H1 (cell line): ENCODE results near the gene KCNG3. TPM values are rescaled to one million over a fixed set of nuclear protein-coding genes. Genes with fewer than 3 reads are reported as not detected.

ENCODE experiments used
- CTCF ChIA-PET: fragments of 300-600 bp; sonication (Branson Sonifier 250); formaldehyde crosslinking; loops from one replicate; lab custom pipeline; 2021; ENCODE audit not compliant: partially characterized antibody; lab: Charles Lee
- POLR2A ChIA-PET: fragments of 300-600 bp; sonication (Branson Sonifier 250); formaldehyde crosslinking; loops from one replicate; lab custom pipeline; 2021; ENCODE audit warnings: inconsistent platforms; ENCODE audit not compliant: partially characterized antibody; lab: Charles Lee
- DNase-seq, 2 experiments: peaks; one replicate each; pipeline versions ENCODE4 v3.0.0 to v3.0.0-alpha.2; 2010 to 2022; ENCODE audit warnings: low spot score in 2 of 2, low read depth in 1 of 2, mixed read lengths in 1 of 2
- FAIRE-seq: peaks from 2 replicates; lab custom pipeline; 2011; peaks lifted over from hg19 to GRCh38; lab: Jason Lieb, UNC
- H2AFZ ChIP-seq: 2 replicates; pipeline ENCODE4 v1.8.1; 2012; ENCODE audit warnings: low read length, inconsistent platforms
- H2AK5ac ChIP-seq: 2 replicates; pipeline ENCODE4 v1.6.1; 2013; ENCODE audit warnings: low read depth, low read length
- H2BK120ac ChIP-seq: replicated peaks from 2 replicates; pipeline ENCODE3; 2013; ENCODE audit warnings: low read depth, low read length, inconsistent platforms
- H2BK12ac ChIP-seq: 2 replicates; pipeline ENCODE4 v1.6.1; 2013; ENCODE audit warnings: low read depth, low read length
- H2BK15ac ChIP-seq: 2 replicates; pipeline ENCODE4 v1.6.1; 2013; ENCODE audit warnings: low read length
- H2BK20ac ChIP-seq: 2 replicates; pipeline ENCODE4 v1.6.1; 2013; ENCODE audit warnings: low read length
- H2BK5ac ChIP-seq: 2 replicates; pipeline ENCODE4 v1.6.1; 2013; ENCODE audit warnings: low read depth, low read length
- H3K14ac ChIP-seq: 2 replicates; pipeline ENCODE4 v1.6.1; 2013; ENCODE audit warnings: inconsistent platforms; ENCODE audit not compliant: insufficient read length
- H3K18ac ChIP-seq: 2 replicates; pipeline ENCODE4 v1.6.1; 2013; ENCODE audit warnings: low read length; ENCODE audit errors: extremely low read depth
- H3K23ac ChIP-seq: 2 replicates; pipeline ENCODE4 v1.6.1; 2013; ENCODE audit warnings: inconsistent platforms; ENCODE audit not compliant: insufficient read length
- H3K23me2 ChIP-seq: 2 replicates; pipeline ENCODE4 v1.6.1; 2013; ENCODE audit warnings: low read depth, low read length
- H3K27ac ChIP-seq: 2 replicates; pipeline ENCODE4 v1.6.1; 2011; ENCODE audit warnings: low read depth, low read length, inconsistent platforms
- H3K27me3 ChIP-seq, 4 experiments: replicated peaks in 1 of 4; 1 replicate in 1 of 4; 2 replicates in 3 of 4; pipeline versions ENCODE4 v1.6.1 to v1.8.1; 2011 to 2013; ENCODE audit warnings: low read length in 3 of 4, mild to moderate bottlenecking in 3 of 4, inconsistent platforms in 2 of 4, mixed read lengths in 2 of 4, moderate library complexity in 1 of 4; ENCODE audit not compliant: control insufficient read depth in 3 of 4, insufficient read depth in 3 of 4; ENCODE audit errors: extremely low read depth in 1 of 4
- H3K36me3 ChIP-seq, 4 experiments: 2 replicates each; pipeline versions ENCODE4 v1.6.1 to v1.8.1; 2011 to 2013; ENCODE audit warnings: mild to moderate bottlenecking in 4 of 4, low read length in 3 of 4, moderate library complexity in 2 of 4, control low read depth in 1 of 4, inconsistent platforms in 1 of 4; ENCODE audit not compliant: insufficient read depth in 4 of 4, control insufficient read depth in 2 of 4
- H3K4ac ChIP-seq: replicated peaks from 2 replicates; pipeline ENCODE3; 2013; ENCODE audit warnings: low read length, low read depth, mixed read lengths, inconsistent platforms; ENCODE audit not compliant: insufficient read length
- H3K4me1 ChIP-seq, 4 experiments: replicated peaks in 1 of 4; 1 replicate in 1 of 4; 2 replicates in 3 of 4; pipeline versions ENCODE4 v1.6.1 to v1.8.1; 2011 to 2013; ENCODE audit warnings: low read length in 3 of 4, inconsistent platforms in 2 of 4, mixed read lengths in 1 of 4; ENCODE audit not compliant: insufficient read depth in 4 of 4, control insufficient read depth in 3 of 4
- H3K4me2 ChIP-seq, 2 experiments: 2 replicates each; pipeline versions ENCODE4 v1.6.1 to v1.8.1; 2011 to 2013; ENCODE audit warnings: low read depth in 2 of 2, low read length in 2 of 2, control low read depth in 1 of 2, inconsistent platforms in 1 of 2, mild to moderate bottlenecking in 1 of 2; ENCODE audit not compliant: insufficient read depth in 1 of 2
- H3K4me3 ChIP-seq, 4 experiments: fragments of 200-600, 300-600 bp in 1 of 4; sonication (generic), shearing (Covaris generic), sonication (Bioruptor Twin) in 1 of 4; 2 replicates each; pipeline versions ENCODE4 v1.5.1 to v1.8.1; 2011 to 2016; ENCODE audit warnings: low read length in 4 of 4, low read depth in 3 of 4, control low read depth in 2 of 4, inconsistent platforms in 2 of 4, mild to moderate bottlenecking in 2 of 4, mixed read lengths in 1 of 4, moderate library complexity in 1 of 4; ENCODE audit not compliant: insufficient read depth in 2 of 4; ENCODE audit errors: extremely low read depth in 1 of 4
- H3K56ac ChIP-seq: replicated peaks from 2 replicates; pipeline ENCODE3; 2013; ENCODE audit warnings: low read depth, mild to moderate bottlenecking, mixed read lengths, low read length, inconsistent platforms; ENCODE audit not compliant: insufficient read length
- H3K79me1 ChIP-seq: 2 replicates; pipeline ENCODE4 v1.6.1; 2013; ENCODE audit warnings: low read depth, low read length, control low read depth
- H3K79me2 ChIP-seq, 2 experiments: 2 replicates each; pipeline versions ENCODE4 v1.6.1 to v1.8.1; 2012 to 2013; ENCODE audit warnings: low read length in 2 of 2, mild to moderate bottlenecking in 2 of 2, inconsistent platforms in 1 of 2; ENCODE audit not compliant: insufficient read depth in 2 of 2, control insufficient read depth in 1 of 2
- H3K9ac ChIP-seq, 4 experiments: replicated peaks in 1 of 4; 1 replicate in 1 of 4; 2 replicates in 3 of 4; pipeline versions ENCODE4 v1.6.1 to v1.8.1; 2011 to 2013; ENCODE audit warnings: low read depth in 3 of 4, low read length in 3 of 4, control low read depth in 2 of 4, mild to moderate bottlenecking in 2 of 4, moderate library complexity in 2 of 4, inconsistent platforms in 1 of 4; ENCODE audit errors: extremely low read depth in 1 of 4
- H3K9me3 ChIP-seq, 2 experiments: 2 replicates each; pipeline versions ENCODE4 v1.6.1 to v1.8.1; 2012 to 2013; ENCODE audit warnings: mild to moderate bottlenecking in 2 of 2, moderate library complexity in 2 of 2, control low read depth in 1 of 2, inconsistent platforms in 1 of 2, low read depth in 1 of 2, low read length in 1 of 2, mixed read lengths in 1 of 2; ENCODE audit not compliant: insufficient read depth in 2 of 2
- H4K20me1 ChIP-seq, 2 experiments: replicated peaks in 1 of 2; 2 replicates each; pipeline versions ENCODE3 to v1.8.1; 2011 to 2013; ENCODE audit warnings: inconsistent platforms in 2 of 2, low read length in 2 of 2, mild to moderate bottlenecking in 1 of 2; ENCODE audit not compliant: insufficient read depth in 2 of 2, control insufficient read depth in 1 of 2
- H4K5ac ChIP-seq: 2 replicates; pipeline ENCODE4 v1.6.1; 2013; ENCODE audit warnings: low read length, low read depth, mixed read lengths, inconsistent platforms; ENCODE audit not compliant: insufficient read length
- H4K8ac ChIP-seq: 2 replicates; pipeline ENCODE4 v1.8.0; 2013; ENCODE audit warnings: mild to moderate bottlenecking, moderate library complexity, low read length, inconsistent platforms; ENCODE audit not compliant: insufficient read depth; ENCODE audit errors: extremely low read depth
- H4K91ac ChIP-seq: replicated peaks from 2 replicates; pipeline ENCODE3; 2013; ENCODE audit warnings: low read length, mixed read lengths, inconsistent platforms; ENCODE audit not compliant: insufficient read length
- CEBPB ChIP-seq: IDR thresholded peaks from 2 replicates; pipeline ENCODE4 v1.6.1; 2012; ENCODE audit warnings: low read depth, low read length
- MAX ChIP-seq: IDR thresholded peaks from 2 replicates; pipeline ENCODE4 v1.6.1; 2012; ENCODE audit warnings: inconsistent platforms
- WGBS, 2 experiments: shearing (Covaris generic) in 1 of 2; methylation state at CpG; one replicate each; pipeline versions ENCODE4 v1.1.6 to v1.1.7; 2013 to 2015; ENCODE audit warnings: low lambda C conversion rate in 2 of 2, mixed read lengths in 2 of 2, inconsistent platforms in 1 of 2, low coverage in 1 of 2, missing lambda C conversion rate in 1 of 2; ENCODE audit not compliant: insufficient replicate concordance in 2 of 2, insufficient coverage in 1 of 2, insufficient read length in 1 of 2; ENCODE audit errors: extremely low coverage in 1 of 2, missing lambda C conversion rate in 1 of 2; 5-methylcytosine and 5-hydroxymethylcytosine counted together
- polyA plus RNA-seq, 7 experiments: library from polyadenylated mRNA; depleted of rRNA in 3 of 7; stranded (reverse) in 5 of 7; unstranded in 2 of 7; fragments of >200 nt in 5 of 7; fragments of 200-250 nt in 2 of 7; gene quantifications; 1 replicate in 5 of 7; 2 replicates in 1 of 7; 4 replicates in 1 of 7; pipeline versions ENCODE4 v1.2.1 to v1.2.3, GENCODE V29; 2011 to 2013; ENCODE audit warnings: missing spikeins in 2 of 7, mixed read lengths in 2 of 7
- total RNA-seq: library from RNA; stranded (reverse); fragmentation: NEBNext Ultra II Directional; extraction: Animal tissue kit (Norgen Biotek cat#: 25700); gene quantifications from 2 replicates; pipeline ENCODE4 v1.2.1, GENCODE V29; 2021

Gene KCNG3
- total and polyA plus RNA-seq, 2 of the 8 experiments (the other 6 are each of a cell fraction or from before 2014, with no cell fraction given), result 8.1 to 21.3 TPM

DNA sequence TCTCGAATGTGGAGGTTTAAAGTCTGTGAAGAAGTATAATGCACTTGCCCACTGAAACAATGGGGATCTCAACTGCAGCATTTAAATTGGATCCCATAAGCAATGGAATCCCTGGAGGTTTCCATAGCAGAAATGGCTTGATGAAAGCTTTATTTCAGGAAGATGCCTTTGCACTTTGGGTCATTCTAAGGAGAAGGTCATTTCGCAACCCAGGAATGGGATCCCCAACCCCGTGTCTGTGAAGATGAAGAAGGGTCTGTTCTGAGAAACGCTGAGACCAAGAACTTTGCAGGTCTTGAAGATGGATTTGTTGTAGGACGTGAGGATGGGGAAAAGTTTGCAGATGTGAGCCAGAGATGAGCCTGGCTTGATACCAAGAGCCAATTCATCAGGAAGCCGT is 1.8 kb upstream of the KCNG3 start:
- Histone ChIP-seq H3K9me3 (no peaks in the 10 kb centered on the region), H4K8ac (no peak overlapping the region), H3K79me2 (peaks cover 21 to 38% of the 10 kb centered on the region in 2 experiments), H2BK12ac (peak overlapping the region; percentile 72), H2BK20ac (peak overlapping the region; percentile 88)
- no peak for DNase-seq
- TF ChIP-seq MAX (no peak), CEBPB (peak; percentile 79)
- TF ChIP-seq, all 59 proteins: peak for 1
- Histone ChIP-seq H4K5ac (peak overlapping the region; percentile 82), H2AFZ (no peak overlapping the region), H2BK120ac (no peak overlapping the region), H3K4me2 (peak overlapping the region; percentile 71 to 93), H2BK15ac (no peak overlapping the region), H3K23ac (no peak overlapping the region), H3K23me2 (peaks cover 32% of the 10 kb centered on the region), H4K91ac (peak overlapping the region; percentile 6), H3K79me1 (no peaks in the 10 kb centered on the region), H3K36me3 (peaks cover 0 to 21% (median 0%) of the 10 kb centered on the region in 4 experiments; a peak in 2 of 8 replicates), H3K4me3 (peak overlapping the region; percentile 5 to 93 (median 79); a peak in 6 of 8 replicates), H2BK5ac (peak overlapping the region; percentile 63; the same call in 1 of the 2 replicates), H3K14ac (no peak overlapping the region), H3K27ac (no peak overlapping the region), H3K4ac (no peak overlapping the region), H3K18ac (peak overlapping the region; percentile 39; the same call in 1 of the 2 replicates), H3K9ac (no peak overlapping the region), H3K27me3 (no peaks in the 10 kb centered on the region; a peak in 1 of 7 replicates), H3K56ac (no peak overlapping the region), H4K20me1 (peaks cover 7 to 14% of the 10 kb centered on the region in 2 experiments), H2AK5ac (no peak overlapping the region), H3K4me1 (peaks cover 2 to 6% (median 5%) of the 10 kb centered on the region in 4 experiments; a peak in 5 of 7 replicates)
- FAIRE-seq, result peak; percentile 71
- ChIA-PET POLR2A (interaction anchor here (0.6 to 1.4 kb wide), 2 partner anchors 19 to 50 kb away, joined by 3 to 5 read pairs; no protein-coding TSS in a partner anchor), CTCF (interaction anchor here (1.0 to 4.2 kb wide), 8 partner anchors 10 to 168 kb away, joined by 3 to 25 read pairs (median 4); no protein-coding TSS in a partner anchor)
- WGBS, 2 experiments, result 70% methylated on average over 6 of the region's 6 CpGs; no CpG with 5 or more reads in 1 of the 2 experiments
